Activated CD8-positive, alpha-beta memory T cell treated with anti-CD3 and anti-CD28 coated beads, Interleukin-2, amount 50 U/mL, for 24 hours (primary cell): Measurements from ENCODE around the gene WFDC2.

Source experiments
- DNase-seq: peaks from one replicate; pipeline ENCODE4 v3.0.0-alpha.2; 2020; ENCODE audit errors: extremely low read depth

Gene WFDC2

DNA sequence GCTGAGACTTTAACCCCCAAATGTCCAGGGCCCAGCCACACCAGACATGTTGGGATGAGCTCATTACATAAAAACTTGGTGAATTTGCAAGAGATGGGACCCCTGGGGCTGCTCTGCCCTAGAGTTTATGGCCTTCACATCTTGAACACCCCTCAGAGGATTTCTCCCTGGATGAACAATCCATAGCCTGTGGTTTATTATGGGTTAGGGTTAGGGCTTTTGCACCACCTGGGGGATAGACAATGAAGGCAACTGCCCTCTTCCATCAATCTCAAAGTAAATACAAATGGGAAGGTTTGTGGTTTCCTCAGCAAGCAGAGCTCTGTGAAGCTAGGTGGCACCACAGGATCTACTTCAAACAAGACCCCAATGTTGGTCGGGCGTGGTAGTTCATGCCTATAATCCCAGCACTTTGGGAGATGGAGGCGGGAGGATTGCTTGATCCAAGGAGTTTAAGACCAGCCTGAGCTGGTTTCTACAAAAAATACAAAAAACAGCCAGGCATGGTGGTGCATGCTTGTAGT, 28.5 kb downstream of the WFDC2 start:
- DNase-seq, result no peak

DNA sequence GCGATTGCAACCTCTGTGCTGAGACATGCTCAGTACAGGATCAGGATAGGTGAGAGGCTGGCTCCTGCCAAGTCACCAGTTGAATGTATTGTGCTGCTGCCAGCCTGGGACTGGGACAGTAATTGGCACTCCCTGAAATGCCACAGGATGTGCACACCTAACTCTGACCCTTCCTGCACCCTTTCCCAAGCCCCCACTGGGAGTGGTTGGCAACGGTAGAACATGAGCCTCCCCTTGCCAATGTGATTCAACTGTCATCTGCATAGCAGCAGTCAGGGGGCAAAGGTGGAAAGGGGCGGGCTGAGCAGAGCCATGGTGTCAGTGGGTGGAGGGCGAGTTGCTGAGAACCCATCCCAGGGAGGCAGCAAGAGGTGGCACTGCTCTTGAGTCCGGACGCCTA, 30.5 kb downstream of the WFDC2 start:
- no peak for DNase-seq

DNA sequence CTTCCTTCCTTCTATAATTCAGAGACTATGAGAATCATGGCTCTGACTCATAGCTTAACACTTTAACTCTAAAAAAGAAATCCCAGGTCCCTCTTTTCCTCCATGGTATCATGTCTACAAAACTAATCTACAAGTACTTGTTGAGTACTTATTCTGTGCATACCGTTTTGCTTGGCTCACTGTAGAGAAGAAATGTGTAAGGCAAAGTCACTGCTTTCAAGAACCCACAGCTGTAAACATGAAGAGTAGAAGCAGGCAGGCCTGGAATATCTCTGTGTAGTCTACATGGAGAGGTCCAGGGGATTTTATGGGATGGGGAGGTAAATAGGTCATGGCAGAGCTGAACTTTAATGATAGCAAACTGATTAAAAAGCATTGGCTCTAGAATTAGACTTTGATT, 32.0 kb downstream of the WFDC2 start:
- no peak for DNase-seq

DNA sequence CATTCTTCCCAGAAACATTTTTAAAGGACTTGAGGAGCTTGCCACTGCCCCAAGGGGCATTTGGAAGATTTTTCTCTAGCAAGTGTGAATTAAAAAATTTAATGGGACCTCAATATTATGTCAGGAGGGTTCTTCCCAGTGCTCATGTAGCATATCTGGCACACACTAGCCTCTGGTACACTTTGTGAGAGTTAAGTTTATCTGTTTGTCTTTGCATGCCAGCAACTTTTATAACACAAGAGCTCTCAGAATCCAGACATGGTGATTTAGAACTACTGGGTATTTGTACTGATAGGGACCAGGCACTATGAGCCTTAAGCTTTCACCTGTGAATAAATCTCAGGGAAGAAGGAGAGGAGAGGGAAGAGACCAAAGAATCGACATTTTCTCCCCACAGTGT, 33.0 kb downstream of the WFDC2 start:
- DNase-seq, result no peak

DNA sequence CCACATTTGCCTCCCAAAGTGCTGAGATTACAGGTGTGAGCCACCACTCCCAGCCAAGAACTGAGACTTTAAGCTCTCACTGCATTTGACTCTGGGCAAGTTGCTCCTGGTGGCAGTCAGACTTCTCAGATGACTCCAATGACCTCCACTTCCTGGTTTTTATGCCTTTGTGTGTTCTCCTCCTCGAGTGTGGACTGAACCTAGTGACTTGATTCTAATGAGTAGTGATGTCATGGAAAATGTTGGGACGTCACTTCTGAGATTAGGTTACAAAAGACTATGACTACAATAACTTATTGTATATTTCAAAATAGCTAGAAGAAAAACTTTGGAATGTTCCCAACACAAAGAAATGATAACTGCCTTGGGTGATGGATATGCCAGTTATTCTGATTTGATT, 33.9 kb downstream of the WFDC2 start:
- no peak for DNase-seq

DNA sequence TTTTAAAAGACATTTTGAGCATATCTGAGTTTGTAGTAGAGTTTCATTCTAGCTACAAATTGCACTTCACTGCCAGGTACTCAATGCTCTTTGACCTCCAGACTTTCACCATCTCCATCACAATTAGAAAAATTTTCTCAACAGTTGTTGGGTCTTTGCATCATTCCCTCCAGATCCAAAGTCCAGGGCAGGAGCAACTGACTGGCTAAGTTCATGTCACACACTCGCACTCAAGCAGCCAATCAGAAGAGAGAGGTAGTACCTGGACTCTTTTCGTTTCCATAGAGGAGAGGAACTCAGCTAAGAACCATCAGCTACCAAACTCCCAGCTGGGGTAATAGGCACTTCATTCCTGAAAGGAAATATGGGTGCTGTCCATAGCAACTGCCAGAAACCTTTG, 36.8 kb downstream of the WFDC2 start:
- no peak for DNase-seq

DNA sequence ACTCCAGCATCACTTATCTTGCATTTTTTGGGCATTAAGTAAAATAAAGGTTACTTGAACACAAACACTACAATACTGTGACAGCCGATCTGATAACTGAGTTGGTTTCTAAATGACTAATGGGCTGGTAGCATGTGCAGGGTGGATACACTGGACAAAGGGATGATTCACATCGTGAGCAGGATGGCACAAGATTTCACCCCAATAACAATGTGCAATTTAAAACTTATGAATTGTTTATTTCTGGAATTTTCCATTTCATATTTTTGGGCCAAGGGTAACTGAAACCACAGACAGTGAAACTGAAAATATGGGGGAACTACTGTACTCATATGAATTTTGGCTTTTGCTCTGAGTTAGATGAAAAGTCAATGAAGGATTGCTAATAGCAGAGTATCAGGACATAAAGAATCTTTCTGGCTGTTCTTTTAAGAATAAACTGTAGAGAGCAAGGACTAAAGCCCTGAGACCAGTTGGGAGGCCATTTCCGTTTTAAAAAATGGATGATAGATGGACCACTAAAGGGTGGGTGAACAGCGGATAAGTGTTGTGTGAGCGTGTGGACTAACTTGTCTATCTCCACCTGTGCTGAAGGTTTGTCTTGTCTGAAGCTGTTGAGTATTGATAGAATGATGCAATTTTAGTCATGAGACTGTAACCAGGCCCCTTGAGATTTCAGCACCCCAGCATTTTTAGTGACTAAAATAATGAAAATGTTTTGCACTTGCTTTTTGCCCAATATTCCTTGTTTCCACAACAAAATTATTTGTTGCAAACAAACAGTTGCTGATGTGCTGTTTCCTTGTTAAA, 37.7 kb downstream of the WFDC2 start:
- DNase-seq, result no peak

DNA sequence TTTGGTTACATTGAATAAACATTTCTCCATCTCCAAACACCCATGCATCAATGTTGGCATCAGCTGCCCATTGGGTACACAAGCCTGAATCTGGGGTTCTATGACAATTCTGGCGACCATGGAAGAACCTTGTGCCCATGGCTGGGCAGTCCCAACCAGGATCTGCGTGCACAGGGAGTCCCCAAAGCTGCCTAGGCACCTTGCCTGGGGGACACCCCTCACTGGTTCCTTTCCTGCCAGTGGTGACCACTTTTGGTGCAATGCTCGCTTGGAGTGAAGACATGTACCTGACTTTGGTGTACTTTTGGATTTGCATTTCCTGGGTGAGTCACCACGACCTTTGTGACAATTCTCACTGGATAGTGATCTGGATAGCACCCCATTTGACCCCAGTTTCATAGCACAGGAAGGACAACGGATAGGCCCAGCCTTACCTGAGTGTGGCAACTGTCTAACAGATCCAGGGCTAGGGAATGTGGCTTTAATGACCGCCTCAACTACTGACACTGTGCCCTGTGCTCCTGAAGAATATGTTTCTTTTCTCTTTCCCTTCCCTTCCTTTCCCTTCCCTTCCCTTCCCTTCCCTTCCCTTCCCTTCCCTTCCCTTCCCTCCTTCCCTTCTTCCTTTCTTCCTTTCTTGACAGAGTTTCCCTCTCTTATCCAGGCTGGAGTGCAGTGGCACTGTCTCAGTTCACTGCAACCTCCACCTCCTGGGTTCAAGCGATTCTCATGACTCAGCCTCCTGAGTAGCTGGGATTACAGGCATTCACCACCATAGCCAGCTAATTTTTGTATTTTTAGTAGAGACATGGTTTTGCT, 38.7 kb downstream of the WFDC2 start:
- DNase-seq, result no peak

DNA sequence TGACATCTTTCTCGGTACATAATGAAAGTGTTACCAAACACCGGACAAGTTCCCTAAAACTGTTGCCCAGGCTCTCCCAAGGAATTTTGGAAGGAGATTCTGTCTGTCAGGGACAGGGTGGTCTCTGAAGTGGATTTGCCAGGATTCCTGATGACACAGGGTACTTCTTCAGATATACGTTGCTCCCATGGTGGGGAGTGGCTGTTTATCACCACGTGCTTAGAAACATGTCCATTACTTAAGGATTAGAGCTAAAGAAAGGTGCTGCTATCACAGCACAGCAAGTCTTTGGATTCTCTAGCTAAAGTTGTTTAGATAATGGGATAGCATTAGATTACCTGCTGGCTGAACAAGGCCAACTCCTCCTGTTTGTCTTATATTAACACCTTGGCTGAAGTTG, 39.5 kb downstream of the WFDC2 start:
- DNase-seq, result no peak

DNA sequence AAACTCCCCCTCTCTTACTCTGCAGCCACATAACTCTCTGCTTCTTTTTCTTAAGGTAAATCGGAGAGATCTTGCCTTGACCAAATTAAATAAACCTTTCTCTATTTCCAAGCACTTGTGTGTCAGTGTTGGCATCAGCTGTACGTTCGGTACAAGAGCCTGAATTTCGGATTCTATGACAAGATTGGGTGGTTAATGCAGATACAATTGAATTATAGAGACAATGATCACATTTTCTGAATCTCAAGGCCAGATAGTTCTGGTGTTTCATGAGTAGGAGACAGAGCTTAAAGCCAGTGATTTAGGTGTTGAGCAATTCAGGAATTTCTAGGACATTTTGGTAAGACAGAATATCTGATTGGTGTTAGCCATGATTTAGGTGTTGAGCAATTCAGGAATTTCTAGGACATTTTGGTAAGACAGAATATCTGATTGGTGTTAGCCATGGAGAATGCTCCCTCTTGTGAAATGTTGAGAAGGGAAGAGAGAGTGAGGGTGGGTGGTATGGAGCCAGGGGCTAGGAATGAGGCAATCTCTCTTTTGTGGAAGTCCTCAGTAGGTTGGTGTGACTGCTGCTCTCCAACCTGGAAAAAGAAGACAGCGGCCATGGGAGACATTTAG, 40.8 kb downstream of the WFDC2 start:
- DNase-seq, result no peak

DNA sequence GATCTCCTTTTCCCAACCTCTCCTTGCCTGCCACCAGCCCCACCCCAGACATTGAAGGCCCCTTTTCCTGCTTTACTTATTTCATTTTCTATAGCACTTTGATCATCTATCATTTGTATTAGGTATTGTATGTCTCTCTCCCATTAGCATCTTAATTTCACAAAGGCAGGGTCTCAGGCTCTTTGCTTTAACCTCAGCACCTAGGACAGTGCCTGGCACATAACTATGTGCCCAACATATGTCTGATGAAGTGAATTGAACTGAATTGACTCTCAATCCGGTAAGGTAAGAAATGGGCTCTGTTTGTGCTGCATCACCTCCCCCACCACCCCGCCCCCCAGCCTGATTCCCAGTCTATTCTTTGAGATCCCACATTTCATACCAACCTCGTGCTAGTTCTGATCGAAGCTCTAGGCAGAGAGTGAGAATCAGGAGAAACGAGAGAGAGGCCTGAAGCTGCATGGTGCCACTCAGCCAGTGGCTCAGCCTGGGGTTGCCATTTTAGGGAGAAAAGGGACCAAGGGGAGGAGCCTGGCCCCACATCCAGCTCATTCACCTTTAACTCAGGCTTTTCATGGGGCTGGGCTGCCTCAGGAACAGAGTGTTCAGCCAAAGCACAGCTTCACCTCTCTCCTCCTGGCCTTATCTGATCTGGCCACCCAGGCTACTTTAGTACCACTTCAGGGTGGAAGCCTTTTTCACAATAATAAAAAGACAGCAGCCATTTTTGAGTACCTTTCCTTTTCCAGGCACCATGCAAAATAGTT, 45.8 kb downstream of the WFDC2 start, which contains the start of gene SPINT3:
TSS of gene SPINT3 (minus strand) at position 476 of the 767 bp plus-strand sequence. CDS start at position 462, 14 bp downstream.
- no peak for DNase-seq

DNA sequence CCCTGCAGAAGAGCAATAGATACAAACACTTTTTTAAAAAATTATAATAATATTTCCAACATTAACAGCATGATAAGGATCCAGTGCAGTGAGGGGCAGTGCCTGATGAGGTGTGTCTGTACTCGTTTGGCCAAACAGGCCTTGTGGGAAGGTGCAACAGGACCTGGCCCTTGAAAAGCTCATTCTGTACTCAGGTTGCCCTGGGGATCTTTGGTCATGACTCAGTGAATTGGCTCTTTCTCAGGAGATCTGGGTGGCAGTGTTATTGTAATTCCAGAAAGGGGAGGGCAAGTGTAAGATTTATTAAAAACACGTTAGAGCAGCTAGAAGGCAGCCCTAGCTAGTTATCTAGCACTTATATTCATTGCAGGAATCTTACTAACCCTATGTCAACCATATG, 48.7 kb downstream of the WFDC2 start:
- no peak for DNase-seq

DNA sequence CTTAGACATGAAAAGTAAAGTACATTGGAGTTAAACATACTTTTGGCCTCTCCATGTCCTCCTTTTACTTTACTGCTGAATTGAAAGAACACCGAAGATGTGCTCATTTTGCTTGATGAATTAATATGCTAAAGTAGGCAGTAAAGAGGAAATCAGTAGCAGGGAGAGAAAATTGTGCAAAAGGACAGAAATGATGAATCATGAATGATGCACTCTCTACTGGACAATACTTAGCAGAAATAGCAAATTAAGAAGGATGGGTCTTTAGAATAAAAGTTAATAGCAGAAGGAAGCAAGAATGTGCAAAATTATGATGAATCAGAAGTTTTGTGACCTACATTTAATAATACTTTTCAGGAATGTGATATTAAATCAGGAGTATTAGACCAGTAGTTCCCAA, 54.3 kb downstream of the WFDC2 start:
- DNase-seq, result no peak

DNA sequence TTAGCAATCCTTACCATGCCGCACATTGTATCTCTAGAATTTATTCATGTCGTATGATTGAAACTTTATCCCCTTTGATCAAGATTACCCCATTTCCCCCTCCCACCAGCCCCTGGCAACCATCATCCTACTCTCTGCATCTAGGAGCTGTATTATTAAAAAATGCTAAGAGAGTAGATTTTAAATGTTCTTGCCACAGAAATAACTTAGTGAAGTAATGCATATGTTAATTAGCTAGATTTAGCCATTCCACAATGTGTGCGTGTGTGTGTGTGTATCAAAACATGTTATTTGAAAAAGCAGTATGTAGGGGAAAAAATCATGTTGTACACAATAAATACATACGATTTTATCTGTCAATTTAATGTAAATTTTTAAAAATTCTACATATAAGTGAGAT, 57.7 kb downstream of the WFDC2 start:
- no peak for DNase-seq
